Thoracic aorta (tissue), 2 donors: ENCODE results near the gene RTN4RL2. TPM values are rescaled to one million over a fixed set of nuclear protein-coding genes. Genes with fewer than 3 reads are reported as not detected.

Experiments used
- ATAC-seq: fragments of 150-250 bp; one replicate; pipeline ENCODE4 v1.8.0; 2017; ENCODE audit warnings: low read depth; ENCODE audit not compliant: insufficient number of reproducible peaks, low FRiP score
- DNase-seq: peaks from one replicate; pipeline ENCODE4 v3.0.0-alpha.2; 2020; ENCODE audit warnings: low spot score
- H3K27ac ChIP-seq, 2 donors: fragments of 200-600 bp; sonication (generic); 1 replicate in 1 of 2; 2 replicates in 1 of 2; pipeline ENCODE4 v1.5.1; 2016; ENCODE audit warnings: mild to moderate bottlenecking in 2 of 2, moderate library complexity in 2 of 2
- H3K27me3 ChIP-seq: fragments of 200-600 bp; sonication (generic); replicated peaks from 2 replicates; pipeline ENCODE4 v1.6.0; 2016; ENCODE audit warnings: mild to moderate bottlenecking; ENCODE audit not compliant: insufficient read depth
- H3K36me3 ChIP-seq: fragments of 200-600 bp; sonication (generic); one replicate; pipeline ENCODE4 v1.5.1; 2016
- H3K4me1 ChIP-seq, 2 donors: fragments of 200-600 bp; sonication (generic); 1 replicate in 1 of 2; 2 replicates in 1 of 2; pipeline versions ENCODE4 v1.5.1 to v1.6.0; 2016; ENCODE audit warnings: low read depth in 2 of 2, mild to moderate bottlenecking in 1 of 2; ENCODE audit not compliant: control insufficient read depth in 1 of 2
- H3K4me3 ChIP-seq: fragments of 200-600 bp; sonication (generic); 2 replicates; pipeline ENCODE4 v1.5.1; 2016; ENCODE audit warnings: mild to moderate bottlenecking
- H3K9me3 ChIP-seq: fragments of 200-600 bp; sonication (generic); 2 replicates; pipeline ENCODE4 v1.5.1; 2016
- total RNA-seq, 2 donors: library from RNA; depleted of rRNA; stranded (reverse); fragments of >200 nt; gene quantifications; one replicate each; pipeline versions ENCODE4 v1.1.0 to v1.2.3, GENCODE V29; 2016
- TF ChIP-seq, protein P1 (sequence below): fragments of 200-600 bp; sonication (generic); IDR thresholded peaks from one replicate; pipeline ENCODE4 v1.5.1; 2019; ENCODE audit warnings: antibody characterized with exemption

Gene RTN4RL2
- under 1 TPM in 1 of 2 donors, not detected in 1; 0.35 TPM for total RNA-seq

DNA sequence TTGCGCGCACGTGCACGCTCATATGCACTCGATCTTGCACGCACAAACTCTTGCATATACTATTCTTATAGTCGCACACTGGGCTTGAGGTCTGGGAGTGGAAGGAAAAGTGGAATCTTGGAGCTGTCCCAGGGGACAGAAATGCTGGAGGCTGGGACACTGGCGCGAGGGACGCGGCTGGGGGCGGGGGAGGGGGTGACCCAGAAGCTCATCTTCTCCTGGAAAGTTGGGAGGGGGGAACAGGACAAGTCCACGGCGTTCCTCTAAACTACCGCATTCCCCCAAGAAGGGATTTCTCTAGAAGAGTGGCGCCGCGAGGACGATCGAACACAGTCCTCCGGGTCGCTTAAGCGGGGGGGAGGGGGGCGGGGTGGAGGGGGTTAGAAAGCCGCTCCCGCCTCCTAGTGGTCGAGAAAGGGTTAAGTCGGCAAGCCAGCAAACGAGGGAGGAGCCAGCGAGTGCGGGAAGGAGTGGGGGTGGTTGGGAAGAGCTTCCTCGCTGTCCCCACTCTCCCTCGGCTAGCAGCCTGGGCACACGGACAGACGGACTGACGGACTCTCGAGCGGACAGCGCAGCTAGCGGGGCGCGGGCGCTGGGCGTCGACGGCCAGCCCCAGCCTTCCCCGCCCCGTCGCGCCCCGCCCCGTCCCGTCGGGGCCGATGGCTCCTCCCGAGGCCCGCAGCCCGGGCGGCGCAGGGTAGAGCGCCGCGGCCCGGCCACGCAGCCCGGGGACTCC lies at the start of gene RTN4RL2:
Gene RTN4RL2 (plus strand): TSS at position 507 of the 736 bp plus-strand sequence. CDS start 338 bp downstream, outside the sequence.
- ATAC-seq (no peak), DNase-seq (no peak)
- no peaks in the 10 kb centered on the region for H3K9me3 ChIP-seq
- H3K4me3 ChIP-seq = peak within 1 kb of the TSS; percentile 73
- H3K36me3 ChIP-seq = no peaks in the 10 kb centered on the region
- peaks cover 26 to 33% of the 10 kb centered on the region in 2 donors for H3K4me1 ChIP-seq
- H3K27me3 ChIP-seq = peaks cover 16% of the 10 kb centered on the region
- TF ChIP-seq, protein P1, sequence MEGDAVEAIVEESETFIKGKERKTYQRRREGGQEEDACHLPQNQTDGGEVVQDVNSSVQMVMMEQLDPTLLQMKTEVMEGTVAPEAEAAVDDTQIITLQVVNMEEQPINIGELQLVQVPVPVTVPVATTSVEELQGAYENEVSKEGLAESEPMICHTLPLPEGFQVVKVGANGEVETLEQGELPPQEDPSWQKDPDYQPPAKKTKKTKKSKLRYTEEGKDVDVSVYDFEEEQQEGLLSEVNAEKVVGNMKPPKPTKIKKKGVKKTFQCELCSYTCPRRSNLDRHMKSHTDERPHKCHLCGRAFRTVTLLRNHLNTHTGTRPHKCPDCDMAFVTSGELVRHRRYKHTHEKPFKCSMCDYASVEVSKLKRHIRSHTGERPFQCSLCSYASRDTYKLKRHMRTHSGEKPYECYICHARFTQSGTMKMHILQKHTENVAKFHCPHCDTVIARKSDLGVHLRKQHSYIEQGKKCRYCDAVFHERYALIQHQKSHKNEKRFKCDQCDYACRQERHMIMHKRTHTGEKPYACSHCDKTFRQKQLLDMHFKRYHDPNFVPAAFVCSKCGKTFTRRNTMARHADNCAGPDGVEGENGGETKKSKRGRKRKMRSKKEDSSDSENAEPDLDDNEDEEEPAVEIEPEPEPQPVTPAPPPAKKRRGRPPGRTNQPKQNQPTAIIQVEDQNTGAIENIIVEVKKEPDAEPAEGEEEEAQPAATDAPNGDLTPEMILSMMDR = peak; percentile 30
- H3K27ac ChIP-seq = peak within 1 kb of the TSS in 1 of 2 donors; percentile 37

DNA sequence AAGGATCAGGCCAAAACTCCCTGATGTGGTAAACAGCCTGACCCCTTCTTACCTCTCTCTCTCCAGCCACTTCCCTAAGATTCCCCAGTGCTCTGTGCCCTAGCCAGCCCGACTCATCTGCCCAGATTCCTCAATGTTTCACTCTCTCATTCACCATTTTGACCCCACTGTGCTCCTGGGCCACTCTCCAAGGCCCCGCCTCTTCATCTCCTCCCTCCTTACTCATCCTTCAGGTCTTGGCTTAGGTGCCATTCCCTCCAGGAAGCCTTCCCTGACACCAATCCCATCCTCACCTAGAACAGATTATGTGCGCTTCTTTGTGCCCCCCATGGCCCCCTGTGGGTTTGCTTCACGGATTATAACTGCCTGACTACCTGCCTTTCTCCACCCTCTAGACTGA lies 46.6 kb upstream of the RTN4RL2 start:
- no peak overlapping the region for H3K4me3 ChIP-seq
- H3K4me1 ChIP-seq = peaks cover 0 to 7% of the 10 kb centered on the region in 2 donors
- H3K27me3 ChIP-seq = no peaks in the 10 kb centered on the region
- no peak for ATAC-seq
- TF ChIP-seq, protein P1 = no peak
- H3K36me3 ChIP-seq = peaks cover 76% of the 10 kb centered on the region
- DNase-seq = no peak
- H3K27ac ChIP-seq = no peak overlapping the region
- H3K9me3 ChIP-seq = no peaks in the 10 kb centered on the region

DNA sequence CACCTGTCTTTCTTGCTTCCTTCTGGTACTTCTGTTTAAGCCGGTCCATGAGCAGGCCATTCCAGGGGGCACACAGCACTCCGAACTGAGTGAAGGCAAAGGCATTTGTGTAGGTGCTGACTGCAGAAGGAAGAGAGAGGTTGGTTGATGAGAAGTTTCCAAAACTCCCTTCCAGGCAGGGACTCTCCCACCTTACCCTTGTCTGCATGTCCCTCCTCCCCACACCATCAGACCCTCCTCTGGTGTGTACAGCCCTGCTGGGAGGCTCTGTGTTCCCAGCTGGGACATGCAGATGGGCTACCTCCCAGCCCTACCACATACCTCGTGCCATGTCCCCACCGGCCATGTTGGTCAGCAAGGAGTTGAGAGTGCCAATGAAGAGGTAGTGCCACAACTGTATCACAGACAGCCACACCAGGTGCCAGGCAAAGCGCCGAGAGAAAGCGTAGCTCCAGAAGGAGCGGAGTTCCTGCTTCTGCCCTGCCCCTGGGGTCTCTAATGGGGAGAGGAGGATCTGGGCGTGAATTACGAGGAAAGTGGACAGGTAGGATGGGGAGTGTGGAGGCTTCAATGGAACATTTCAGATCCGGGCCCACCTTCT lies 45.6 kb upstream of the RTN4RL2 start:
- TF ChIP-seq, protein P1 = no peak
- Histone ChIP-seq H3K27me3 (no peaks in the 10 kb centered on the region), H3K4me1 (peaks cover 0 to 7% of the 10 kb centered on the region in 2 donors), H3K27ac (no peak overlapping the region), H3K36me3 (peaks cover 66% of the 10 kb centered on the region), H3K4me3 (no peak overlapping the region), H3K9me3 (no peaks in the 10 kb centered on the region)
- ATAC-seq (no peak), DNase-seq (no peak)

DNA sequence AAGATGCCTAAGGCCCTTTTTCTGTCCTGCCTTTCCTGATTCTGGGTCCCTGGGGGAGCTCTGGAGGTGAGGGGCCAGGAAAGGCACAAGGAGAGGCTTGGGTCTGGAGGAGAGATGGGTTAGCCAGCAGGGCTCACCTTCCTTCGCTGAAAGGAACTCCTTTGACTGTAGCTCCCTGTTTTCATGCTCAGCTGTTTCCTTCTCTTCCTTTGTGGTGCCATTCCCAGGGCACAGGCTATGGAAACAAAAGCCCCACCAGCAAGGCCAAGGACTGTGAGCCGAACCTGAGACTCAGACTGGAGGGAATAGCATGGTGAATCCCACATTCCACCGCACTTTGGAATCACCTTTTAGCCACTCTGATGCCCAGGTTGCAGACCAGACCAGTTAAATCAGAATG lies 43.9 kb upstream of the RTN4RL2 start:
- H3K27ac ChIP-seq = no peak overlapping the region
- ATAC-seq (no peak), DNase-seq (no peak)
- peaks cover 63% of the 10 kb centered on the region for H3K36me3 ChIP-seq
- TF ChIP-seq, protein P1 = no peak
- H3K4me3 ChIP-seq = no peak overlapping the region
- peaks cover 0 to 7% of the 10 kb centered on the region in 2 donors for H3K4me1 ChIP-seq
- H3K9me3 ChIP-seq = no peaks in the 10 kb centered on the region
- H3K27me3 ChIP-seq = no peaks in the 10 kb centered on the region

DNA sequence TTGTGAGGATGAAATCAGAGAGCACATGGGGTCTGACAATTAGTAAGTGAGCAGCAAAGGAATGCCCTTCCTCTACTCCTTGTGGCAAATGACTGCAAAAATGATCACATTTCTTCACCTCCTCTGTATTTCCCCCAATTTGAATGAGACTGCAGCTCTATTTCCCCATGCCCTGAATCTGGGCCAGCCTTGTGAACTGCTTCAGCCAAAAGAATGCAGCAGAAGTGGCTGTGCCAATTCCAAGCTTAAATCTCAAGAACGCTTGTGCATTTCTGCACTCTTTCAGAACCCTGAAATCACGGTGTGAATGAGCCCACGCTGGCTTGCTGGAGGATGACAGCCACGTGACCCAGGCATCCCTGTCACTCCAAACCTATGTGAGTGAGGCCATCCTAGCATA lies 43.3 kb upstream of the RTN4RL2 start:
- H3K4me3 ChIP-seq = no peak overlapping the region
- peaks cover 0 to 7% of the 10 kb centered on the region in 2 donors for H3K4me1 ChIP-seq
- ATAC-seq = no peak
- H3K27ac ChIP-seq = no peak overlapping the region
- no peaks in the 10 kb centered on the region for H3K27me3 ChIP-seq
- no peak for DNase-seq
- TF ChIP-seq, protein P1 = no peak
- H3K36me3 ChIP-seq = peaks cover 63% of the 10 kb centered on the region
- H3K9me3 ChIP-seq = no peaks in the 10 kb centered on the region
